A673 (cell line): ENCODE results near the gene C9orf50.

Source experiments
- CTCF ChIP-seq: fragments of 300-800, 200-600 bp; sonication (generic); conservative IDR thresholded peaks from 2 replicates; pipeline ENCODE4 v1.5.1; 2017; ENCODE audit warnings: low read depth, mild to moderate bottlenecking, antibody characterized with exemption, low read length, moderate library complexity, mixed read lengths
- EZH2 ChIP-seq: fragments of 200-600 bp; sonication (generic); IDR thresholded peaks from 2 replicates; pipeline ENCODE4 v1.6.1; 2017; ENCODE audit warnings: borderline replicate concordance, low read depth, mild to moderate bottlenecking, mixed read lengths, antibody characterized with exemption, low read length; ENCODE audit not compliant: poor library complexity, severe bottlenecking

GRCh38 chr9:129562917-129563316 is 58.0 kb downstream of the C9orf50 start:
- TF ChIP-seq CTCF (no peak), EZH2 (no peak)
